ENCODE data around the gene DLEC1. TPM values are rescaled to one million over a fixed set of nuclear protein-coding genes. Genes with fewer than 3 reads are reported as not detected.
A peak's percentile ranks its signal among the peaks of the same experiment; 100 is the strongest.

Gene DLEC1
- total and polyA plus RNA-seq, 2 donors (not counting 1 experiment from before 2014, with no cell fraction given) = under 0.01 to 0.02 TPM

DNA sequence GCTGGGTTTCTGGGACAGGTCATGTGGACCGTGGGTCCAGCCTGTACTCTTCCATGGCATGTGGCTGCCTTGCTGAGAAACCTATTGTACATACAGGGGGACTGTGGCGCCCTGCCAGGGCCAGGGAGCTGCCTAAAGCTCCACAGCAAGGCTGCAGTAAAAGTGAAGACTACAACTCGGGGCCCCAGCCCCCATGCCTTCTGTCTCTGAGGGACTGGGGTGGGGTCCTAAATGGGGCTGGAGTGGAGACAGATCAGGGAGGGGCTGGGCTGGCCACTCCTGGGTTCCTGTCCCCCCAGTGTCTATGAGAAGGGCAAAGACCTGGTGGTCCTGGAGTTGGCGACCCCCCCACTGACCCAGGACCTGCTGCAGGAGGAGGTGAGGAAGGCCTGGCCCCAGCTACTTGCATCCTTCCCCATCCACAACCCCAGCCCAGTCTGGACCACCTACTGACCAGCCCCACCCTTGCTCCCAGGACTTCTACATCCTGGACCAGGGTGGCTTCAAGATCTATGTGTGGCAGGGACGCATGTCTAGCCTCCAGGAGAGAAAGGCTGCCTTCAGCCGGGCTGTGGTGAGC lies 41.1 kb upstream of the DLEC1 start:
- TF ChIP-seq EZH2 (IDR thresholded peaks at IDR 0.05; ENCODE audit: low read length, missing control alignments) = no peak
- TF ChIP-seq, protein P1, sequence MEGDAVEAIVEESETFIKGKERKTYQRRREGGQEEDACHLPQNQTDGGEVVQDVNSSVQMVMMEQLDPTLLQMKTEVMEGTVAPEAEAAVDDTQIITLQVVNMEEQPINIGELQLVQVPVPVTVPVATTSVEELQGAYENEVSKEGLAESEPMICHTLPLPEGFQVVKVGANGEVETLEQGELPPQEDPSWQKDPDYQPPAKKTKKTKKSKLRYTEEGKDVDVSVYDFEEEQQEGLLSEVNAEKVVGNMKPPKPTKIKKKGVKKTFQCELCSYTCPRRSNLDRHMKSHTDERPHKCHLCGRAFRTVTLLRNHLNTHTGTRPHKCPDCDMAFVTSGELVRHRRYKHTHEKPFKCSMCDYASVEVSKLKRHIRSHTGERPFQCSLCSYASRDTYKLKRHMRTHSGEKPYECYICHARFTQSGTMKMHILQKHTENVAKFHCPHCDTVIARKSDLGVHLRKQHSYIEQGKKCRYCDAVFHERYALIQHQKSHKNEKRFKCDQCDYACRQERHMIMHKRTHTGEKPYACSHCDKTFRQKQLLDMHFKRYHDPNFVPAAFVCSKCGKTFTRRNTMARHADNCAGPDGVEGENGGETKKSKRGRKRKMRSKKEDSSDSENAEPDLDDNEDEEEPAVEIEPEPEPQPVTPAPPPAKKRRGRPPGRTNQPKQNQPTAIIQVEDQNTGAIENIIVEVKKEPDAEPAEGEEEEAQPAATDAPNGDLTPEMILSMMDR (conservative IDR thresholded peaks at IDR 0.05 in 1 of 2, IDR thresholded peaks at IDR 0.05 in 1 of 2; ENCODE audit: low read depth in 1 of 2, low read length in 2 of 2) = no peak
- H2AFZ ChIP-seq (ENCODE audit: low read length) = no peak overlapping the region
- H3K4me3 ChIP-seq (replicated peaks in 1 of 4; ENCODE audit: control extremely low read depth in 1 of 4, insufficient read depth in 1 of 4, low read depth in 3 of 4, low read length in 4 of 4) = no peak overlapping the region
- H3K4me2 ChIP-seq (ENCODE audit: extremely low read depth, insufficient read depth, low read length) = peak overlapping the region; percentile 99
- peaks cover 9% of the 10 kb centered on the region for H3K4me1 ChIP-seq (ENCODE audit: control insufficient read depth, extremely low read depth, insufficient read depth, low read length)
- no peaks in the 10 kb centered on the region for H3K27me3 ChIP-seq (ENCODE audit: control insufficient read depth, insufficient read depth, low read length)
- no peaks in the 10 kb centered on the region for H4K20me1 ChIP-seq (ENCODE audit: control insufficient read depth, extremely low read depth, insufficient read depth, low read length)
- H3K27ac ChIP-seq (ENCODE audit: insufficient read depth, low read length) = no peak overlapping the region
- peaks cover 3% of the 10 kb centered on the region for H3K36me3 ChIP-seq (ENCODE audit: control insufficient read depth, insufficient read depth, low read length)
- H3K9me3 ChIP-seq (ENCODE audit: control insufficient read depth, insufficient read depth, low read depth, low read length) = no peaks in the 10 kb centered on the region
- no peak for DNase-seq (ENCODE audit: low read depth in 2 of 2)
- no peak overlapping the region for H3K9ac ChIP-seq (ENCODE audit: insufficient read depth, low read length)
- no peaks in the 10 kb centered on the region for H3K79me2 ChIP-seq (ENCODE audit: control insufficient read depth, insufficient read depth, low read length)

DNA sequence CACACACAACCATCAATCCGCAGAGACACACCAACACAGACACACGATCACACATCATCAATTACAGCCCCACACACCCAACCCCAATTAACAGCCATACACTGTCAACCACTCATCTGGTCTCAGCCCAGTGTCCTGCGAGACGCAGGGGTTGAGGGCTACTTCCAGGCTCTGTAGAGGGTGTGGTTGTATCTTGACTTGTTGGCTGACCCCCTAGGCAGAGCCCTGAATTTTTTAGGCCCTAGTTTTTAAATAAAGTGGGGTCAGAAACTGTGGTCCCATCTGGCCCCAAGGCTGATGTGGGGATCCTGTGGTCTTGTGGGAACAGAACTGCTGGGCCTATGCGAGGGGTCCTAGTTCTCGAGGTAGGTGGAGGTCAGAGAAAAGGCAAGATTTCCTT lies 39.2 kb upstream of the DLEC1 start:
- no peaks in the 10 kb centered on the region for H4K20me1 ChIP-seq (ENCODE audit: control insufficient read depth, extremely low read depth, insufficient read depth, low read length)
- no peak for DNase-seq (ENCODE audit: low read depth in 2 of 2)
- no peak overlapping the region for H2AFZ ChIP-seq (ENCODE audit: low read length)
- TF ChIP-seq EZH2 (IDR thresholded peaks at IDR 0.05; ENCODE audit: low read length, missing control alignments) = no peak
- TF ChIP-seq, protein P1 (conservative IDR thresholded peaks at IDR 0.05 in 1 of 2, IDR thresholded peaks at IDR 0.05 in 1 of 2; ENCODE audit: low read depth in 1 of 2, low read length in 2 of 2) = no peak
- no peak overlapping the region for H3K4me2 ChIP-seq (ENCODE audit: extremely low read depth, insufficient read depth, low read length)
- peaks cover 3% of the 10 kb centered on the region for H3K36me3 ChIP-seq (ENCODE audit: control insufficient read depth, insufficient read depth, low read length)
- H3K79me2 ChIP-seq (ENCODE audit: control insufficient read depth, insufficient read depth, low read length) = no peaks in the 10 kb centered on the region
- H3K9me3 ChIP-seq (ENCODE audit: control insufficient read depth, insufficient read depth, low read depth, low read length) = no peaks in the 10 kb centered on the region
- no peak overlapping the region for H3K9ac ChIP-seq (ENCODE audit: insufficient read depth, low read length)
- no peak overlapping the region for H3K27ac ChIP-seq (ENCODE audit: insufficient read depth, low read length)
- no peaks in the 10 kb centered on the region for H3K27me3 ChIP-seq (ENCODE audit: control insufficient read depth, insufficient read depth, low read length)
- peaks cover 7% of the 10 kb centered on the region for H3K4me1 ChIP-seq (ENCODE audit: control insufficient read depth, extremely low read depth, insufficient read depth, low read length)
- H3K4me3 ChIP-seq (replicated peaks in 1 of 4; ENCODE audit: control extremely low read depth in 1 of 4, insufficient read depth in 1 of 4, low read depth in 3 of 4, low read length in 4 of 4) = no peak overlapping the region

- Histone ChIP-seq H3K36me3 (ENCODE audit: control insufficient read depth, insufficient read depth, low read length) (peaks cover 3% of the 10 kb centered on the region), H3K9ac (ENCODE audit: insufficient read depth, low read length) (no peak overlapping the region), H3K4me1 (ENCODE audit: control insufficient read depth, extremely low read depth, insufficient read depth, low read length) (peaks cover 7% of the 10 kb centered on the region), H3K79me2 (ENCODE audit: control insufficient read depth, insufficient read depth, low read length) (no peaks in the 10 kb centered on the region), H4K20me1 (ENCODE audit: control insufficient read depth, extremely low read depth, insufficient read depth, low read length) (no peaks in the 10 kb centered on the region), H3K4me2 (ENCODE audit: extremely low read depth, insufficient read depth, low read length) (no peak overlapping the region), H2AFZ (ENCODE audit: low read length) (no peak overlapping the region), H3K27ac (ENCODE audit: insufficient read depth, low read length) (no peak overlapping the region), H3K4me3 (replicated peaks in 1 of 4; ENCODE audit: control extremely low read depth in 1 of 4, insufficient read depth in 1 of 4, low read depth in 3 of 4, low read length in 4 of 4) (no peak overlapping the region), H3K27me3 (ENCODE audit: control insufficient read depth, insufficient read depth, low read length) (no peaks in the 10 kb centered on the region), H3K9me3 (ENCODE audit: control insufficient read depth, insufficient read depth, low read depth, low read length) (no peaks in the 10 kb centered on the region)
- TF ChIP-seq, protein P1 (conservative IDR thresholded peaks at IDR 0.05 in 1 of 2, IDR thresholded peaks at IDR 0.05 in 1 of 2; ENCODE audit: low read depth in 1 of 2, low read length in 2 of 2) = no peak
- no peak for TF ChIP-seq EZH2 (IDR thresholded peaks at IDR 0.05; ENCODE audit: low read length, missing control alignments)
- DNase-seq (ENCODE audit: low read depth in 2 of 2) = no peak
These were observed 38.6 kb upstream of the DLEC1 start for GRCh38 chr3:38000242-38000916.
